Astrocyte (in vitro differentiated cells and primary cell): Measurements from ENCODE around the gene ROBO2. TPM values are rescaled to one million over a fixed set of nuclear protein-coding genes. Genes with fewer than 3 reads are reported as not detected.

Source experiments
- DNase-seq: peaks from one replicate; pipeline ENCODE4 v3.0.0-alpha.2; 2010; ENCODE audit warnings: low read depth
- FAIRE-seq: peaks from 2 replicates; lab custom pipeline; 2011; peaks lifted over from hg19 to GRCh38; lab: Jason Lieb, UNC
- H2AFZ ChIP-seq: 2 replicates; pipeline ENCODE4 v1.6.0; 2012; ENCODE audit warnings: low read depth, low read length, inconsistent platforms
- H3K27ac ChIP-seq: 2 replicates; pipeline ENCODE4 v1.5.1; 2011; ENCODE audit warnings: low read depth, low read length, inconsistent platforms
- H3K27me3 ChIP-seq: 2 replicates; pipeline ENCODE4 v1.6.0; 2011; ENCODE audit warnings: low read length, inconsistent platforms; ENCODE audit not compliant: insufficient read depth
- H3K36me3 ChIP-seq: 2 replicates; pipeline ENCODE4 v1.5.1; 2011; ENCODE audit warnings: low read length, inconsistent platforms; ENCODE audit not compliant: insufficient read depth
- H3K4me1 ChIP-seq: 2 replicates; pipeline ENCODE4 v1.5.1; 2011; ENCODE audit warnings: low read length, inconsistent platforms; ENCODE audit not compliant: insufficient read depth
- H3K4me2 ChIP-seq: 2 replicates; pipeline ENCODE4 v1.6.0; 2012; ENCODE audit warnings: low read length, inconsistent platforms
- H3K4me3 ChIP-seq: 2 replicates; pipeline ENCODE4 v1.5.1; 2011; ENCODE audit warnings: low read depth, mild to moderate bottlenecking, low read length, inconsistent platforms; ENCODE audit not compliant: insufficient read depth
- H3K79me2 ChIP-seq: 2 replicates; pipeline ENCODE4 v1.6.0; 2012; ENCODE audit warnings: mild to moderate bottlenecking, low read length, inconsistent platforms; ENCODE audit not compliant: insufficient read depth
- H3K9ac ChIP-seq: 2 replicates; pipeline ENCODE4 v1.6.0; 2012; ENCODE audit warnings: mild to moderate bottlenecking, low read length, inconsistent platforms
- H3K9me3 ChIP-seq: 2 replicates; pipeline ENCODE4 v1.5.1; 2012; ENCODE audit warnings: low read depth, mild to moderate bottlenecking, low read length, inconsistent platforms; ENCODE audit not compliant: insufficient read depth
- H4K20me1 ChIP-seq: 2 replicates; pipeline ENCODE4 v1.6.0; 2012; ENCODE audit warnings: low read length, inconsistent platforms; ENCODE audit not compliant: insufficient read depth
- H3K27ac Mint-ChIP-seq: one replicate; pipeline ENCODE4 v1.8.0; 2021; ENCODE audit warnings: mild to moderate bottlenecking, mixed read lengths; ENCODE audit not compliant: unreplicated experiment
- H3K27me3 Mint-ChIP-seq: one replicate; pipeline ENCODE4 v1.8.0; 2021; ENCODE audit warnings: low read depth, mixed read lengths; ENCODE audit not compliant: unreplicated experiment
- H3K36me3 Mint-ChIP-seq: one replicate; pipeline ENCODE4 v1.8.0; 2021; ENCODE audit warnings: low read depth, mixed read lengths; ENCODE audit not compliant: unreplicated experiment
- H3K4me1 Mint-ChIP-seq: one replicate; pipeline ENCODE4 v1.8.0; 2021; ENCODE audit warnings: low read depth, mixed read lengths; ENCODE audit not compliant: unreplicated experiment
- H3K4me3 Mint-ChIP-seq: one replicate; pipeline ENCODE4 v1.8.0; 2021; ENCODE audit warnings: mild to moderate bottlenecking, moderate library complexity, mixed read lengths; ENCODE audit not compliant: unreplicated experiment
- H3K9me3 Mint-ChIP-seq: one replicate; pipeline ENCODE4 v1.8.0; 2021; ENCODE audit warnings: mild to moderate bottlenecking, mixed read lengths; ENCODE audit not compliant: unreplicated experiment
- EZH2 ChIP-seq: IDR thresholded peaks from 2 replicates; pipeline ENCODE4 v1.6.1; 2012; ENCODE audit warnings: mild to moderate bottlenecking, low read length, inconsistent platforms; ENCODE audit not compliant: insufficient read depth
- total RNA-seq: library from RNA; stranded (reverse); gene quantifications from 2 replicates; pipeline ENCODE4 v1.2.1, GENCODE V29; 2021
- TF ChIP-seq, protein P1 (sequence below): IDR thresholded peaks from 2 replicates; pipeline ENCODE4 v1.5.1; 2011; ENCODE audit warnings: low read depth, mild to moderate bottlenecking, inconsistent platforms, low read length, moderate library complexity; ENCODE audit not compliant: insufficient read depth

ROBO2 gene
- total RNA-seq, 1 donor from 2014 or later, result 1.4 TPM

DNA sequence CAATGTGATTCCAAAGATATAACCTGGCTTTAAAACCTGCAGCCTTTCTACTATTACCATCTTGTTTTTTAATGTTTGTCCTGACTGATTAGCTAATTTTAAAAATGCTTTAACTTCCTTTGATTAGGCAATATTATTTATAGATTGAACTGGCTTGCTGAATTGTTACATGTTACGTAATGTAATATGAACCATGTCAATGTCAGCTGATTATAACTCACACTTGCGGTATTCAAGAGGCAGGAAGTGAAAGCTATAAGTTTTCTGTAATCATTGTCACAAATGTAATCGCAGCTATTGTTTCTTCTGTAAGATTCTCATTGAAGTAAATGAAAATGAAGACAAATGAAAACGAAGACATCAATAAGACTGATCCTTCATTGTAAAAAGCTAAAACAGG, 146.8 kb downstream of the ROBO2 start:
- Histone ChIP-seq H3K4me3 (no peak overlapping the region), H3K9ac (no peak overlapping the region), H4K20me1 (no peaks in the 10 kb centered on the region), H3K4me2 (no peak overlapping the region), H3K9me3 (no peaks in the 10 kb centered on the region), H3K27ac (no peak overlapping the region), H2AFZ (no peak overlapping the region), H3K27me3 (no peaks in the 10 kb centered on the region), H3K36me3 (no peaks in the 10 kb centered on the region), H3K4me1 (no peaks in the 10 kb centered on the region), H3K79me2 (no peaks in the 10 kb centered on the region)
- Mint-ChIP-seq H3K9me3 (no peaks in the 10 kb centered on the region), H3K4me3 (no peak overlapping the region), H3K36me3 (no peaks in the 10 kb centered on the region), H3K27ac (no peak overlapping the region), H3K27me3 (no peaks in the 10 kb centered on the region), H3K4me1 (peaks cover 1% of the 10 kb centered on the region)
- DNase-seq (no peak), FAIRE-seq (no peak)
- TF ChIP-seq, protein P1, sequence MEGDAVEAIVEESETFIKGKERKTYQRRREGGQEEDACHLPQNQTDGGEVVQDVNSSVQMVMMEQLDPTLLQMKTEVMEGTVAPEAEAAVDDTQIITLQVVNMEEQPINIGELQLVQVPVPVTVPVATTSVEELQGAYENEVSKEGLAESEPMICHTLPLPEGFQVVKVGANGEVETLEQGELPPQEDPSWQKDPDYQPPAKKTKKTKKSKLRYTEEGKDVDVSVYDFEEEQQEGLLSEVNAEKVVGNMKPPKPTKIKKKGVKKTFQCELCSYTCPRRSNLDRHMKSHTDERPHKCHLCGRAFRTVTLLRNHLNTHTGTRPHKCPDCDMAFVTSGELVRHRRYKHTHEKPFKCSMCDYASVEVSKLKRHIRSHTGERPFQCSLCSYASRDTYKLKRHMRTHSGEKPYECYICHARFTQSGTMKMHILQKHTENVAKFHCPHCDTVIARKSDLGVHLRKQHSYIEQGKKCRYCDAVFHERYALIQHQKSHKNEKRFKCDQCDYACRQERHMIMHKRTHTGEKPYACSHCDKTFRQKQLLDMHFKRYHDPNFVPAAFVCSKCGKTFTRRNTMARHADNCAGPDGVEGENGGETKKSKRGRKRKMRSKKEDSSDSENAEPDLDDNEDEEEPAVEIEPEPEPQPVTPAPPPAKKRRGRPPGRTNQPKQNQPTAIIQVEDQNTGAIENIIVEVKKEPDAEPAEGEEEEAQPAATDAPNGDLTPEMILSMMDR, result no peak
- no peak for TF ChIP-seq EZH2

DNA sequence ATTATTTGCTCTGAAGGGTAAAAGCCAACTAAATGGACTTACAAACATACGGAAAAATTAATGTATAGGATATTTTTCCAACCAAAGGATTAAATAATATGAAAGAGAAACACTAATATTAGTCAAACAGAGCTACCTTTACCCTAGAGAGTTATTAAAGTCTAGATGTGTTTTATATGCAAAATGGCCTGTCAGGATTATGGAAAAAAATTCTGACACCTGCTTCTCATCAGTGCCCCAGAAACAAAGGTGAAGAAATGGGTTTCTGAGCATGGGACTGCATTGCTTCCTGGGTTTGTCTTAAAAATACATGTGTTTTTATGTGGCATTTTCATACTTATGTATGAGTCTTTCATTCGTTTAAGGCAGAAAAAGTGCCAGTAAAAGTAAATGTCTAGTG, 148.3 kb downstream of the ROBO2 start:
- H3K9me3 Mint-ChIP-seq, result no peaks in the 10 kb centered on the region
- H3K4me1 ChIP-seq, result no peaks in the 10 kb centered on the region
- H3K4me3 Mint-ChIP-seq, result no peak overlapping the region
- no peak overlapping the region for H2AFZ ChIP-seq
- DNase-seq (no peak), FAIRE-seq (no peak)
- H3K4me1 Mint-ChIP-seq, result peaks cover 1% of the 10 kb centered on the region
- no peaks in the 10 kb centered on the region for H3K27me3 Mint-ChIP-seq
- no peak overlapping the region for H3K4me3 ChIP-seq
- no peaks in the 10 kb centered on the region for H4K20me1 ChIP-seq
- no peak overlapping the region for H3K4me2 ChIP-seq
- H3K36me3 ChIP-seq, result no peaks in the 10 kb centered on the region
- no peaks in the 10 kb centered on the region for H3K36me3 Mint-ChIP-seq
- no peaks in the 10 kb centered on the region for H3K9me3 ChIP-seq
- TF ChIP-seq, protein P1, result no peak
- TF ChIP-seq EZH2, result no peak
- no peaks in the 10 kb centered on the region for H3K79me2 ChIP-seq
- no peak overlapping the region for H3K27ac ChIP-seq
- H3K9ac ChIP-seq, result no peak overlapping the region
- H3K27ac Mint-ChIP-seq, result no peak overlapping the region
- H3K27me3 ChIP-seq, result no peaks in the 10 kb centered on the region

DNA sequence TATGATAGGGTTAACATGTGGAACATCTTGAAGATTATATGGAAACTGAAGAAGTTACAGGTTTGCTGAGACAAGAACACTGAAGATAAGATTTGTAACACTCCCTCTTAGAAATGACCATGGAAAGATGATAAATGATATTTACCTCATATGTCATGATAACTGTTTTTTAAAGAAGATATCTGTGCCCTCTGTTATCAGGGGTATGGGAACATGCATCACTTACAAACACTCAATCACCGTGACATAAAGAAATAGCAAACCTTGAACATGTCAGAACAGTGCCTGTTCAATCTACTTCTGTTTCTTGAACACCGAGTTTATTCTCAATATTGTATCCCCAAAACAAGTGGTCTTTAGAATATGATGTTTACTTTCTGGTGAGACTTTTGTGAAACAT, 149.4 kb downstream of the ROBO2 start:
- Histone ChIP-seq H3K9ac (no peak overlapping the region), H3K4me2 (no peak overlapping the region), H3K4me3 (no peak overlapping the region), H3K79me2 (no peaks in the 10 kb centered on the region), H4K20me1 (no peaks in the 10 kb centered on the region), H3K27me3 (no peaks in the 10 kb centered on the region), H3K36me3 (no peaks in the 10 kb centered on the region), H2AFZ (no peak overlapping the region), H3K27ac (no peak overlapping the region), H3K4me1 (no peaks in the 10 kb centered on the region), H3K9me3 (no peaks in the 10 kb centered on the region)
- DNase-seq (no peak), FAIRE-seq (no peak)
- H3K4me3 Mint-ChIP-seq, result no peak overlapping the region
- H3K36me3 Mint-ChIP-seq, result no peaks in the 10 kb centered on the region
- no peaks in the 10 kb centered on the region for H3K9me3 Mint-ChIP-seq
- no peaks in the 10 kb centered on the region for H3K27me3 Mint-ChIP-seq
- no peak for TF ChIP-seq EZH2
- TF ChIP-seq, protein P1, result no peak
- no peak overlapping the region for H3K27ac Mint-ChIP-seq
- H3K4me1 Mint-ChIP-seq, result peaks cover 1% of the 10 kb centered on the region
